Breast epithelium (tissue), 3 donors: ENCODE data around the gene CFD.

ENCODE experiments used
- CTCF ChIP-seq, 3 donors: fragments of 450-650 bp; IDR thresholded peaks; one replicate each; pipeline ENCODE4 v1.5.1; 2016 to 2017; ENCODE audit warnings: antibody characterized with exemption in 3 of 3, mild to moderate bottlenecking in 3 of 3, moderate library complexity in 3 of 3
- POLR2A ChIP-seq: fragments of 450-650 bp; IDR thresholded peaks from one replicate; pipeline ENCODE4 v1.6.1; 2016; ENCODE audit warnings: antibody characterized with exemption, mild to moderate bottlenecking, moderate library complexity
- POLR2AphosphoS5 ChIP-seq, 3 donors: sonication (generic); formaldehyde crosslinking; IDR thresholded peaks; one replicate each; pipeline ENCODE4 v1.6.1; 2017; ENCODE audit warnings: antibody characterized with exemption in 3 of 3

DNA sequence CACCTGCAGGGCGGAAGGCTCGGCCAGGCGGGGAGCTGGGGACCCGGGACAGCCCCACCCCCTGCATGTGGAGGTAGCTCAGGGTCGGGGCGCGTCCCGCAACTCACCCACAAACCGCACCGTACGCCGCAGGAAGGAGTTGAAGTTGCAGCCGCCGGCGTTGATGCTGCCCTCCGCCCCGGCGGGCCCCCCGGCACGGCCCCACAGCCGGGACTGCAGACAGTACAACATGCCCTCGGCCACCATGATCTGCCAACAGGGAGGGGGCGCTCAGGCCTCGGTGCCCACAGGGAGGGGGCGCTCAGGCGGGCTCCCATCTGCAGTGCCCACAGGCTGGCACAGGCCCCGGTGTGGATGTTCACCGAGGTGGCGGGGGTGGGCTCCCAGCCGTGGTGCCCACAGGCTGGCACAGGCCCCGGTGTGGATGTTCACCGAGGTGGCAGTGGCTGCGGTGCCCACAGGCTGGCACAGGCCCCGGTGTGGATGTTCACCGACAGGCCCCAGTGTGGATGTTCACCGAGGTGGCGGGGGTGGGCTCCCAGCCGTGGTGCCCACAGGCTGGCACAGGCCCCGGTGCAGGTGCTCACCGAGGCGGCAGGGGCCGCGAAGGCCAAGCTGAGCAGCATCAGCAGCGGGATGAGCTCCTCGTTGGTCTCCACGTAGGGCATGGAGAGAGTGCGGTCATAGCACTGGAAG, 44.2 kb upstream of the CFD start:
- TF ChIP-seq CTCF (IDR thresholded peaks at IDR 0.05) (no peak), POLR2A (no peak), POLR2AphosphoS5 (IDR thresholded peaks at IDR 0.05) (no peak)
